Caco-2 (cell line): ENCODE data around the gene FAM83B. TPM values are rescaled to one million over a fixed set of nuclear protein-coding genes. Genes with fewer than 3 reads are reported as not detected.
"Not testable (repeated sequence)": the region's sequence is repeated elsewhere in the genome, so short reads cannot be mapped to it uniquely, and the experiment has no call there.

ENCODE experiments used
- BruUV-seq: library from RNA; stranded (reverse); fragments of 400-500 nt; replicated peaks from 2 replicates; lab custom pipeline; 2021; lab: Mats Ljungman, UMichigan
- CTCF ChIA-PET: fragments of 300-600 bp; sonication (Branson Sonifier 250); formaldehyde crosslinking; loops from one replicate; lab custom pipeline; 2022; ENCODE audit warnings: antibody characterized with exemption; lab: Charles Lee
- POLR2A ChIA-PET: fragments of 300-600 bp; sonication (Branson Sonifier 250); formaldehyde crosslinking; loops from one replicate; lab custom pipeline; 2022; ENCODE audit warnings: antibody characterized with exemption; lab: Charles Lee
- DNase-seq, 2 experiments: peaks; one replicate each; pipeline versions ENCODE4 v3.0.0 to v3.0.0-alpha.2; 2020 to 2022
- H3K27me3 ChIP-seq: replicated peaks from 2 replicates; pipeline ENCODE4 v1.6.0; 2011; ENCODE audit warnings: low read length; ENCODE audit not compliant: control insufficient read depth, insufficient read depth
- H3K36me3 ChIP-seq: 2 replicates; pipeline ENCODE4 v1.5.1; 2011; ENCODE audit warnings: low read length; ENCODE audit not compliant: control insufficient read depth, insufficient read depth
- H3K4me1 ChIP-seq: fragments of 250-450 bp; sonication (Bioruptor Pico); 2 replicates; pipeline ENCODE4 v1.5.1; 2020; ENCODE audit warnings: mild to moderate bottlenecking
- H3K4me3 ChIP-seq: 2 replicates; pipeline ENCODE4 v1.5.1; 2011; ENCODE audit warnings: low read depth, mild to moderate bottlenecking, control low read depth, low read length
- H3K9me3 ChIP-seq: fragments of 250-450 bp; sonication (Bioruptor Pico); 2 replicates; pipeline ENCODE4 v1.5.1; 2020; ENCODE audit warnings: mild to moderate bottlenecking, moderate library complexity
- H3K27ac Mint-ChIP-seq: one replicate; pipeline ENCODE4 v1.8.0; 2022; ENCODE audit warnings: mixed read lengths; ENCODE audit not compliant: unreplicated experiment
- H3K27me3 Mint-ChIP-seq: one replicate; pipeline ENCODE4 v1.8.0; 2022; ENCODE audit warnings: mixed read lengths; ENCODE audit not compliant: insufficient read depth, unreplicated experiment
- H3K36me3 Mint-ChIP-seq: one replicate; pipeline ENCODE4 v1.8.0; 2022; ENCODE audit warnings: mild to moderate bottlenecking, mixed read lengths; ENCODE audit not compliant: insufficient read depth, unreplicated experiment
- H3K4me1 Mint-ChIP-seq: one replicate; pipeline ENCODE4 v1.8.0; 2022; ENCODE audit warnings: low read depth, mixed read lengths; ENCODE audit not compliant: unreplicated experiment
- H3K4me3 Mint-ChIP-seq: one replicate; pipeline ENCODE4 v1.8.0; 2022; ENCODE audit warnings: mild to moderate bottlenecking, moderate library complexity, mixed read lengths; ENCODE audit not compliant: unreplicated experiment
- H3K9me3 Mint-ChIP-seq: one replicate; pipeline ENCODE4 v1.8.0; 2022; ENCODE audit warnings: mixed read lengths; ENCODE audit not compliant: unreplicated experiment
- CTCF ChIP-seq, 2 experiments: fragments of 200-600 bp in 1 of 2; IDR thresholded peaks; 1 replicate in 1 of 2; 2 replicates in 1 of 2; pipeline versions ENCODE4 v1.5.1 to v1.8.0; 2011 to 2022; ENCODE audit warnings: antibody characterized with exemption in 1 of 2, control low read depth in 1 of 2, inconsistent platforms in 1 of 2, low read depth in 1 of 2, low read length in 1 of 2, mild to moderate bottlenecking in 1 of 2, moderate library complexity in 1 of 2; ENCODE audit not compliant: insufficient read depth in 1 of 2, severe bottlenecking in 1 of 2, unreplicated experiment in 1 of 2
- intact Hi-C: fragments of 100-400 bp; cut with micrococcal nuclease; formaldehyde crosslinking; loops from one replicate; pipeline ENCODE4 v1.10.0; 2022; ENCODE audit not compliant: unreplicated experiment
- total RNA-seq: library from RNA; stranded (reverse); gene quantifications from 2 replicates; pipeline ENCODE4 v1.2.3, GENCODE V29; 2022

Gene FAM83B
- total RNA-seq, 1 experiment from 2014 or later, result 16.9 TPM

- no peak for DNase-seq
- Histone ChIP-seq H3K4me3 (no peak overlapping the region), H3K27me3 (no peaks in the 10 kb centered on the region), H3K36me3 (no peaks in the 10 kb centered on the region), H3K9me3 (no peaks in the 10 kb centered on the region), H3K4me1 (peaks cover 51% of the 10 kb centered on the region)
- ChIA-PET CTCF (no interaction called here), POLR2A (no interaction called here)
- Mint-ChIP-seq H3K4me1 (peaks cover 8% of the 10 kb centered on the region), H3K36me3 (peaks cover 6% of the 10 kb centered on the region), H3K4me3 (no peak overlapping the region), H3K27ac (no peak overlapping the region), H3K27me3 (no peaks in the 10 kb centered on the region), H3K9me3 (no peaks in the 10 kb centered on the region)
- BruUV-seq, result no TSS peak
- peak in 1 of 2 experiments; percentile 23 for TF ChIP-seq CTCF (IDR thresholded peaks at IDR 0.05; ENCODE audit: insufficient read depth in 1 of 2, low read depth in 1 of 2, low read length in 1 of 2, severe bottlenecking in 1 of 2, unreplicated experiment in 1 of 2)
- intact Hi-C loops, result loop anchor here (2.0 to 5.0 kb wide), 3 partner anchors 14 to 301 kb away; no protein-coding TSS in a partner anchor
Measured at GRCh38 chr6:54878718-54879117, 32.1 kb downstream of the FAM83B start.

GRCh38 chr6:54879188-54879985, 32.8 kb downstream of the FAM83B start:
- peaks cover 44% of the 10 kb centered on the region for H3K4me1 ChIP-seq
- CTCF ChIA-PET, result no interaction called here
- no peak for TF ChIP-seq CTCF (IDR thresholded peaks at IDR 0.05; ENCODE audit: insufficient read depth in 1 of 2, low read depth in 1 of 2, low read length in 1 of 2, severe bottlenecking in 1 of 2, unreplicated experiment in 1 of 2)
- H3K36me3 ChIP-seq, result no peaks in the 10 kb centered on the region
- BruUV-seq, result no TSS peak
- no peaks in the 10 kb centered on the region for H3K27me3 ChIP-seq
- H3K9me3 ChIP-seq, result no peaks in the 10 kb centered on the region
- Mint-ChIP-seq H3K36me3 (peaks cover 6% of the 10 kb centered on the region), H3K4me1 (peaks cover 8% of the 10 kb centered on the region), H3K4me3 (no peak overlapping the region), H3K27me3 (no peaks in the 10 kb centered on the region), H3K9me3 (no peaks in the 10 kb centered on the region), H3K27ac (no peak overlapping the region)
- POLR2A ChIA-PET, result no interaction called here
- peak; percentile 50 to 59 for DNase-seq
- intact Hi-C loops, result loop anchor here (2.0 to 5.0 kb wide), 3 partner anchors 15 to 302 kb away; no protein-coding TSS in a partner anchor
- no peak overlapping the region for H3K4me3 ChIP-seq

GRCh38 chr6:54881067-54881730, 34.6 kb downstream of the FAM83B start:
- DNase-seq, result no peak
- TF ChIP-seq CTCF (IDR thresholded peaks at IDR 0.05; ENCODE audit: insufficient read depth in 1 of 2, low read depth in 1 of 2, low read length in 1 of 2, severe bottlenecking in 1 of 2, unreplicated experiment in 1 of 2), result no peak
- ChIA-PET CTCF (no interaction called here), POLR2A (no interaction called here)
- Histone ChIP-seq H3K4me1 (peaks cover 33% of the 10 kb centered on the region), H3K9me3 (no peaks in the 10 kb centered on the region), H3K27me3 (no peaks in the 10 kb centered on the region), H3K4me3 (no peak overlapping the region), H3K36me3 (no peaks in the 10 kb centered on the region)
- Mint-ChIP-seq H3K4me3 (no peak overlapping the region), H3K27me3 (no peaks in the 10 kb centered on the region), H3K4me1 (no peaks in the 10 kb centered on the region), H3K27ac (no peak overlapping the region), H3K9me3 (no peaks in the 10 kb centered on the region), H3K36me3 (peaks cover 6% of the 10 kb centered on the region)
- intact Hi-C loops, result no loop called here
- BruUV-seq, result no TSS peak

GRCh38 chr6:54881891-54882290, 35.3 kb downstream of the FAM83B start:
- H3K36me3 ChIP-seq, DNase-seq, H3K4me3 Mint-ChIP-seq, H3K9me3 ChIP-seq, BruUV-seq, CTCF ChIA-PET, H3K4me3 ChIP-seq, POLR2A ChIA-PET, H3K36me3 Mint-ChIP-seq, H3K4me1 Mint-ChIP-seq, intact Hi-C loops, H3K27ac Mint-ChIP-seq, H3K27me3 Mint-ChIP-seq, H3K27me3 ChIP-seq, H3K9me3 Mint-ChIP-seq: not testable (repeated sequence)
- H3K4me1 ChIP-seq, result peaks cover 29% of the 10 kb centered on the region
